ENCODE data around the gene TUBB2B. TPM values are rescaled to one million over a fixed set of nuclear protein-coding genes. Genes with fewer than 3 reads are reported as not detected.
"Not testable (repeated sequence)": the region's sequence is repeated elsewhere in the genome, so short reads cannot be mapped to it uniquely, and the experiment has no call there.

TUBB2B gene
- total RNA-seq, 1 experiment from 2014 or later, result 3.0 TPM

DNA sequence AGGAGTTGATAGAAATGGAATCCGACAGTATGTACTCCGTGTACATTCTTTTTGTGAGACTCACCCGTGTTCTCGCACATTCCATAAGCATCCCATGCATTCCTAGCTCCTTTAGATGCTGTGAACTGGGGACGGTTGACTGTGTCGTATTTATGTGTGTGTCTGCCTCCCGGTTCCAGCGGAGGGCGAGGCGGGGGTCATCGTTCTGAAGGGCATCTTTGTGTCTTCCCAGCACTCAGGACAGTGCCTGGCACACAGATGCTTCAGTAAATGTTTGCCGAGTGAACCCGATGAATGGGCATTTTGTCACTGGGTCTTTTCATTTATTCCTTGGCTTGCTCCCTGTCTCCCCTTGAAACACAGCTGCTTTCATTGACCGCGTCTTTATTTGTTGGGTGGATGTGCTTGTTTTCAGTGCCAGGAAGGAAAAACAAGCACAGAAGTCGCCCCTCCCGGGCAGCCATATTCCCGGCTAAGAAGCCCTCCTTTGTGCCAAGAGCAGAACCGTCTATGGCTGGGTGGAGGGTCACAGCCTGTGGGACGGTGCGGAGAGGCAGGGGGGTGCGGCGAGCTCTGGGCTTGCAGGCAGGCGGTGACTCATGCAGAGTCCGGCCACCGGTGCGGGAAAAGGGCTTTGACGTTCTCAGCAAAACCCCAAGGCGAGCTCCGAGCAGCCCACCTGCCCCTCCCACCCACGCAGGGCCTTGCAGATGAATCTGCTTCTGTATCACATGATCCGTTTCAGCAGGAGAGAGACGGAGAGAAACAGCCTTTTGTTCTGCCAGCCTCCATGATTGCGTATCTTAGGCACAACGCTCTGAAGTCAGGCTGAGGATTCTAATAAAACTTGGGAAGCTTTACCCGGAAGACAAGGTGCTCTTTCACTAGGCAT is 20.0 kb upstream of the TUBB2B start:
- no peaks in the 10 kb centered on the region for H3K9me3 Mint-ChIP-seq (ENCODE audit: low read depth, unreplicated experiment)
- BruUV-seq (replicated peaks), result no TSS peak
- no peak overlapping the region for H3K27ac Mint-ChIP-seq (ENCODE audit: unreplicated experiment)
- H3K27me3 Mint-ChIP-seq (ENCODE audit: unreplicated experiment), result peaks cover 63% of the 10 kb centered on the region
- CTCF ChIA-PET, result interaction anchor here (0.6 to 1.2 kb wide), 2 partner anchors 90 to 180 kb away, joined by 3 to 6 read pairs; partner anchors contain the start of gene TUBB2A
- peaks cover 7% of the 10 kb centered on the region for H3K36me3 Mint-ChIP-seq (ENCODE audit: insufficient read depth, unreplicated experiment)
- H3K4me1 Mint-ChIP-seq (ENCODE audit: low read depth, unreplicated experiment), result peaks cover 15% of the 10 kb centered on the region
- intact Hi-C loops (cut with micrococcal nuclease; ENCODE audit: unreplicated experiment), result no loop called here
- DNase-seq, result peak; percentile 52
- H3K4me3 Mint-ChIP-seq (ENCODE audit: low read depth, unreplicated experiment), result peak overlapping the region; percentile 59
- TF ChIP-seq CTCF (IDR thresholded peaks at IDR 0.05; ENCODE audit: unreplicated experiment), result no peak

GRCh38 chr6:3245216-3245615 is 17.8 kb upstream of the TUBB2B start:
- Mint-ChIP-seq H3K27me3 (ENCODE audit: unreplicated experiment) (peaks cover 62% of the 10 kb centered on the region), H3K4me3 (ENCODE audit: low read depth, unreplicated experiment) (no peak overlapping the region), H3K4me1 (ENCODE audit: low read depth, unreplicated experiment) (no peaks in the 10 kb centered on the region), H3K27ac (ENCODE audit: unreplicated experiment) (no peak overlapping the region), H3K36me3 (ENCODE audit: insufficient read depth, unreplicated experiment) (peaks cover 7% of the 10 kb centered on the region), H3K9me3 (ENCODE audit: low read depth, unreplicated experiment) (no peaks in the 10 kb centered on the region)
- DNase-seq, result no peak
- intact Hi-C loops (cut with micrococcal nuclease; ENCODE audit: unreplicated experiment), result no loop called here
- CTCF ChIA-PET, result no interaction called here
- TF ChIP-seq CTCF (IDR thresholded peaks at IDR 0.05; ENCODE audit: unreplicated experiment), result no peak
- BruUV-seq (replicated peaks), result no TSS peak

DNA sequence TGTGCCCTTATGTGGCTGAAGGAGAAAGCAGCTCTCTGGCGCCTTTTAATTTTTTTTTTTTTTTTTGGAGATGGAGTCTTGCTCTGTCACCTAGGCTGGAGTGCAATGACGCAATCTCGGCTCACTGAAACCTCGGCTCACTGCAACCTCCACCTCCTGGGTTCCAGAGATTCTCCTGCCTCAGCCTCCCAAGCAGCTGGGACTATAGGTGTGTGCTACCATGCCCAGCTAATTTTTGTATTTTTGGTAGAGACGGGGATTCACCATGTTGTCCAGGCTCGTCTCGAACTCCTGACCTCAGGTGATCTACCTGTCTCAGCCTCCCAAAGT is 17.3 kb upstream of the TUBB2B start:
- H3K36me3 Mint-ChIP-seq (ENCODE audit: insufficient read depth, unreplicated experiment); intact Hi-C loops (cut with micrococcal nuclease; ENCODE audit: unreplicated experiment); DNase-seq; H3K4me3 Mint-ChIP-seq (ENCODE audit: low read depth, unreplicated experiment); CTCF ChIA-PET; H3K9me3 Mint-ChIP-seq (ENCODE audit: low read depth, unreplicated experiment); H3K4me1 Mint-ChIP-seq (ENCODE audit: low read depth, unreplicated experiment); H3K27ac Mint-ChIP-seq (ENCODE audit: unreplicated experiment); BruUV-seq (replicated peaks): not testable (repeated sequence)
- peaks cover 61% of the 10 kb centered on the region for H3K27me3 Mint-ChIP-seq (ENCODE audit: unreplicated experiment)

DNA sequence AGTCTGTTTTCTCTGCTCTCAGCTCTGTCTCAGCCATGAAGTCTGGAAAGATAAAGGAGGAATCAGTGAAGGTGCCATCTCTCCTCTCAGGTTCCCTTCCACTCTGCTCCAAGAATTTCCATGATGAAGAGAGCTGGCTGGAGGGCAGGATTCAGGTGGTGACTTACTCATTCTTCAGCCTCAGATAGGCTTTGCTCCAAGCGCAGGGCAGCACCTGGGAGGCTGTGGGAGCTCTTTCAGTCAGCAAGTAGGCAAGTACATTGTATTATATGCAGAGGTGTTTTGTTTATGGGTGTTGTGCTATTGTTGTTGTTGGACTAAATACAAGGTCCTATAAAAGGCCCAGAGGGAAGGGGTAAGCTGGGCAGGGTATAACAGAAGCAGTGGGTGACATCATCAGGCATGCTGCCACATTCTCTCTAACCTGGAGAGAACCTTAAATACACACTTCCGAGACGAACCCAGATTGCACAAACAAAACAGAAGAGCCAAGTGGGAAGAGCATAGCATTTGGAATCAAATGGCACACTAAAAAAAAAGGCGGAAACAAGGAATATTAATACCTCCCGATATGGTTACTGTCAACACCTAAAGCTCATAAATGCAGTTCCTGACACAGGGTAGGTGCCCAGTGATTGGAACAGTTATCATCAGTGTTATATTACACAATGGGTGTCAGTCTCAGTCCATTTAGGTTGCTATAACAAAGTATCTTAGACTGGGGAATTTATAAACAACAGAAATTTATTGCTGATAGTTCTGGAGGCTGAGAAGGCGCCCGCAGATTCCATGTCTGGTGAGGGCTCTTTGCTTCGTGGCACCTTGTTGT is 16.8 kb upstream of the TUBB2B start:
- intact Hi-C loops (cut with micrococcal nuclease; ENCODE audit: unreplicated experiment), result no loop called here
- Mint-ChIP-seq H3K27ac (ENCODE audit: unreplicated experiment) (no peak overlapping the region), H3K27me3 (ENCODE audit: unreplicated experiment) (peaks cover 61% of the 10 kb centered on the region), H3K4me3 (ENCODE audit: low read depth, unreplicated experiment) (no peak overlapping the region), H3K9me3 (ENCODE audit: low read depth, unreplicated experiment) (no peaks in the 10 kb centered on the region), H3K36me3 (ENCODE audit: insufficient read depth, unreplicated experiment) (peaks cover 7% of the 10 kb centered on the region), H3K4me1 (ENCODE audit: low read depth, unreplicated experiment) (no peaks in the 10 kb centered on the region)
- no peak for TF ChIP-seq CTCF (IDR thresholded peaks at IDR 0.05; ENCODE audit: unreplicated experiment)
- no peak for DNase-seq
- CTCF ChIA-PET, result interaction anchor here (0.6 kb wide), 1 partner anchor 117 kb away, joined by 3 read pairs; no protein-coding TSS in a partner anchor
- no TSS peak for BruUV-seq (replicated peaks)
